Left lobe of liver (tissue), 2 donors: Measurements from ENCODE around the gene ARHGEF6. TPM values are rescaled to one million over a fixed set of nuclear protein-coding genes. Genes with fewer than 3 reads are reported as not detected.

ENCODE experiments used
- ATAC-seq: fragments of 200-7000 bp; cut with Tn5 transposase; one replicate; pipeline ENCODE4 v1.9.1; 2020; ENCODE audit warnings: mild to moderate bottlenecking, moderate library complexity
- DNase-seq: peaks from one replicate; pipeline ENCODE4 v3.0.0-alpha.2; 2020; ENCODE audit warnings: low spot score
- total RNA-seq: library from RNA; stranded (reverse); gene quantifications from one replicate; pipeline ENCODE4 v1.2.1, GENCODE V29; 2021
- donor health status: DM: no; HTN: no; CAD: no; lungs with moderate emphysema.
- donor health status: DM: no; HTN: yes; CAD: no.

The ARHGEF6 gene
- total RNA-seq, 1 donor from 2014 or later, result 3.0 TPM

- no peak for ATAC-seq
- DNase-seq, result no peak
Observed at GRCh38 chrX:136750364-136750763, 30.4 kb downstream of the ARHGEF6 start.

GRCh38 chrX:136747003-136747986 is 33.4 kb downstream of the ARHGEF6 start:
- no peak for DNase-seq
- ATAC-seq, result no peak

- ATAC-seq (no peak), DNase-seq (no peak)
Observed at GRCh38 chrX:136745215-136746173, 35.2 kb downstream of the ARHGEF6 start.

- ATAC-seq (no peak), DNase-seq (no peak)
Observed at GRCh38 chrX:136742721-136743379, 37.9 kb downstream of the ARHGEF6 start.

- ATAC-seq (no peak), DNase-seq (no peak)
Observed at GRCh38 chrX:136738049-136738729, 42.5 kb downstream of the ARHGEF6 start.

- DNase-seq (no peak), ATAC-seq (no peak)
Observed at GRCh38 chrX:136736690-136737089, 44.0 kb downstream of the ARHGEF6 start.

- ATAC-seq, result no peak
- DNase-seq, result no peak
Observed at GRCh38 chrX:136735601-136736000, 45.1 kb downstream of the ARHGEF6 start.

- DNase-seq, result no peak
- no peak for ATAC-seq
Observed at GRCh38 chrX:136733613-136734012, 47.1 kb downstream of the ARHGEF6 start.

- DNase-seq (no peak), ATAC-seq (no peak)
Observed at GRCh38 chrX:136731798-136732197, 48.9 kb downstream of the ARHGEF6 start.

GRCh38 chrX:136731207-136731782 is 49.4 kb downstream of the ARHGEF6 start:
- ATAC-seq (no peak), DNase-seq (no peak)

- no peak for ATAC-seq
- no peak for DNase-seq
Observed at GRCh38 chrX:136728393-136728792, 52.3 kb downstream of the ARHGEF6 start.

GRCh38 chrX:136725441-136726104 is 55.2 kb downstream of the ARHGEF6 start:
- DNase-seq (no peak), ATAC-seq (no peak)

- DNase-seq (no peak), ATAC-seq (no peak)
Observed at GRCh38 chrX:136718091-136718490, 62.6 kb downstream of the ARHGEF6 start.

- ATAC-seq (no peak), DNase-seq (no peak)
Observed at GRCh38 chrX:136714626-136715599, 65.8 kb downstream of the ARHGEF6 start.

GRCh38 chrX:136712650-136713310 is 68.0 kb downstream of the ARHGEF6 start:
- peak; percentile 47 for ATAC-seq

GRCh38 chrX:136711147-136711546 is 69.6 kb downstream of the ARHGEF6 start:
- DNase-seq (no peak), ATAC-seq (peak; percentile 81)

More at GRCh38 chrX:136712650-136713310, 68.0 kb downstream of the ARHGEF6 start:
- DNase-seq, result no peak

GRCh38 chrX:136710325-136710951 is 70.3 kb downstream of the ARHGEF6 start:
- DNase-seq, result no peak
- ATAC-seq, result no peak
